H9 (cell line): ENCODE results near the gene PYGO2. TPM values are rescaled to one million over a fixed set of nuclear protein-coding genes. Genes with fewer than 3 reads are reported as not detected.

Experiments used
- DNase-seq: peaks from one replicate; pipeline ENCODE4 v3.0.0-alpha.2; 2017
- H2AFZ ChIP-seq: one replicate; pipeline ENCODE4 v1.6.1; 2013; ENCODE audit warnings: mild to moderate bottlenecking, low read length, control low read depth, moderate library complexity
- H2AK5ac ChIP-seq: 2 replicates; pipeline ENCODE4 v1.6.1; 2013; ENCODE audit warnings: low read length, control low read depth, mixed read lengths; ENCODE audit not compliant: insufficient read length
- H2BK120ac ChIP-seq: one replicate; pipeline ENCODE4 v1.6.1; 2013; ENCODE audit warnings: low read depth, mild to moderate bottlenecking, low read length, control low read depth, inconsistent platforms; ENCODE audit not compliant: poor library complexity, severe bottlenecking
- H2BK12ac ChIP-seq: 2 replicates; pipeline ENCODE4 v1.6.1; 2013; ENCODE audit warnings: low read length, control low read depth, mixed read lengths, low read depth; ENCODE audit not compliant: insufficient read length
- H2BK15ac ChIP-seq: 2 replicates; pipeline ENCODE4 v1.6.1; 2013; ENCODE audit warnings: low read depth, low read length, control low read depth
- H2BK20ac ChIP-seq: one replicate; pipeline ENCODE4 v1.6.1; 2013; ENCODE audit warnings: low read depth, mild to moderate bottlenecking, low read length, control low read depth, inconsistent platforms; ENCODE audit not compliant: poor library complexity, severe bottlenecking
- H2BK5ac ChIP-seq: 2 replicates; pipeline ENCODE4 v1.6.1; 2013; ENCODE audit warnings: low read length, control low read depth, mixed read lengths; ENCODE audit not compliant: insufficient read length
- H3K14ac ChIP-seq: 2 replicates; pipeline ENCODE4 v1.6.1; 2013; ENCODE audit warnings: low read length, control low read depth; ENCODE audit not compliant: insufficient read depth
- H3K18ac ChIP-seq: 2 replicates; pipeline ENCODE4 v1.6.1; 2013; ENCODE audit warnings: low read depth, mild to moderate bottlenecking, mixed read lengths, low read length, control low read depth; ENCODE audit not compliant: insufficient read length
- H3K23ac ChIP-seq: 2 replicates; pipeline ENCODE4 v1.6.1; 2013; ENCODE audit warnings: low read length, control low read depth, mixed read lengths, low read depth; ENCODE audit not compliant: insufficient read length
- H3K23me2 ChIP-seq: 2 replicates; pipeline ENCODE4 v1.6.1; 2013; ENCODE audit warnings: low read depth, mild to moderate bottlenecking, mixed read lengths, low read length, control low read depth; ENCODE audit not compliant: insufficient read length, poor library complexity, severe bottlenecking
- H3K27ac ChIP-seq: 2 replicates; pipeline ENCODE4 v1.5.1; 2013; ENCODE audit warnings: low read length, control low read depth, mixed read lengths, low read depth; ENCODE audit not compliant: insufficient read length
- H3K27me3 ChIP-seq: 2 replicates; pipeline ENCODE4 v1.6.1; 2013; ENCODE audit warnings: low read length, control low read depth, inconsistent platforms; ENCODE audit not compliant: insufficient read depth
- H3K4ac ChIP-seq: 2 replicates; pipeline ENCODE4 v1.6.1; 2013; ENCODE audit warnings: low read depth, mild to moderate bottlenecking, control low read depth, inconsistent platforms, low read length, moderate library complexity
- H3K4me1 ChIP-seq: 2 replicates; pipeline ENCODE4 v1.6.1; 2013; ENCODE audit warnings: low read length, control low read depth, inconsistent platforms; ENCODE audit not compliant: insufficient read depth
- H3K4me2 ChIP-seq: 2 replicates; pipeline ENCODE4 v1.6.1; 2013; ENCODE audit warnings: low read length, control low read depth, mixed read lengths; ENCODE audit not compliant: insufficient read length, insufficient read depth
- H3K56ac ChIP-seq: 2 replicates; pipeline ENCODE4 v1.6.1; 2013; ENCODE audit warnings: low read depth, mild to moderate bottlenecking, mixed read lengths, low read length, control low read depth; ENCODE audit not compliant: insufficient read length
- H3K79me1 ChIP-seq: 2 replicates; pipeline ENCODE4 v1.6.1; 2013; ENCODE audit warnings: low read depth, mild to moderate bottlenecking, moderate library complexity, low read length, control low read depth, inconsistent platforms; ENCODE audit not compliant: insufficient read depth, poor library complexity, severe bottlenecking
- H3K79me2 ChIP-seq: 2 replicates; pipeline ENCODE4 v1.6.1; 2013; ENCODE audit warnings: low read length, control low read depth, inconsistent platforms; ENCODE audit not compliant: insufficient read depth
- H3K9ac ChIP-seq: 2 replicates; pipeline ENCODE4 v1.6.1; 2013; ENCODE audit warnings: low read length, control low read depth, mixed read lengths; ENCODE audit not compliant: insufficient read length; ENCODE audit errors: extremely low read depth
- H3K9me3 ChIP-seq: one replicate; pipeline ENCODE4 v1.6.1; 2013; ENCODE audit warnings: low read depth, low read length, inconsistent platforms; ENCODE audit not compliant: control insufficient read depth
- H3T11ph ChIP-seq: one replicate; pipeline ENCODE4 v1.6.1; 2013; ENCODE audit warnings: mild to moderate bottlenecking, low read length, control low read depth, inconsistent platforms
- H4K20me1 ChIP-seq: one replicate; pipeline ENCODE4 v1.6.1; 2013; ENCODE audit not compliant: control insufficient read depth, insufficient read length, insufficient read depth
- H4K5ac ChIP-seq: 2 replicates; pipeline ENCODE4 v1.6.1; 2013; ENCODE audit warnings: low read depth, mild to moderate bottlenecking, mixed read lengths, low read length, control low read depth; ENCODE audit not compliant: insufficient read length
- H4K8ac ChIP-seq: replicated peaks from 2 replicates; pipeline ENCODE4 v1.6.1; 2013; ENCODE audit warnings: low read length, control low read depth, mixed read lengths, low read depth; ENCODE audit not compliant: insufficient read length
- H4K91ac ChIP-seq: 2 replicates; pipeline ENCODE4 v1.6.1; 2013; ENCODE audit warnings: low read depth, mild to moderate bottlenecking, moderate library complexity, mixed read lengths, low read length, control low read depth; ENCODE audit not compliant: insufficient read length
- H3K27ac Mint-ChIP-seq, 3 experiments: 2 replicates in 2 of 3; 3 replicates in 1 of 3; pipeline ENCODE4 v1.8.0; 2020 to 2021; ENCODE audit warnings: mixed read lengths in 3 of 3, mild to moderate bottlenecking in 1 of 3, moderate library complexity in 1 of 3
- H3K27me3 Mint-ChIP-seq: 2 replicates; pipeline ENCODE4 v1.8.0; 2021; ENCODE audit warnings: low read depth, mild to moderate bottlenecking, moderate library complexity, mixed read lengths
- H3K36me3 Mint-ChIP-seq, 3 experiments: 2 replicates in 2 of 3; 3 replicates in 1 of 3; pipeline ENCODE4 v1.8.0; 2020 to 2021; ENCODE audit warnings: low read depth in 3 of 3, mixed read lengths in 3 of 3; ENCODE audit not compliant: insufficient read depth in 1 of 3
- H3K4me1 Mint-ChIP-seq, 2 experiments: 2 replicates each; pipeline ENCODE4 v1.8.0; 2020; ENCODE audit warnings: mixed read lengths in 2 of 2
- H3K4me3 Mint-ChIP-seq, 2 experiments: 2 replicates in 1 of 2; 3 replicates in 1 of 2; pipeline ENCODE4 v1.8.0; 2020 to 2021; ENCODE audit warnings: mild to moderate bottlenecking in 2 of 2, mixed read lengths in 2 of 2, moderate library complexity in 1 of 2
- H3K9me3 Mint-ChIP-seq, 2 experiments: 2 replicates in 1 of 2; 3 replicates in 1 of 2; pipeline ENCODE4 v1.8.0; 2020; ENCODE audit warnings: mild to moderate bottlenecking in 2 of 2, mixed read lengths in 2 of 2, moderate library complexity in 1 of 2
- CTCF ChIP-seq: fragments of 200-600 bp; sonication (generic); conservative IDR thresholded peaks from 3 replicates; pipeline ENCODE4 v1.8.0; 2021; ENCODE audit warnings: antibody characterized with exemption, mild to moderate bottlenecking
- WGBS: extraction: QIAGEN DNeasy Blood & Tissue Kit; methylation state at CpG from one replicate; pipeline ENCODE4 v1.1.7; 2013; ENCODE audit warnings: missing lambda C conversion rate, low lambda C conversion rate, mixed read lengths; ENCODE audit not compliant: insufficient read length; ENCODE audit errors: extremely low coverage; 5-methylcytosine and 5-hydroxymethylcytosine counted together
- total RNA-seq: library from RNA; stranded (reverse); gene quantifications from 2 replicates; pipeline ENCODE4 v1.2.1, GENCODE V29; 2021

The PYGO2 gene
- total RNA-seq, 1 experiment from 2014 or later: 38.7 TPM

DNA sequence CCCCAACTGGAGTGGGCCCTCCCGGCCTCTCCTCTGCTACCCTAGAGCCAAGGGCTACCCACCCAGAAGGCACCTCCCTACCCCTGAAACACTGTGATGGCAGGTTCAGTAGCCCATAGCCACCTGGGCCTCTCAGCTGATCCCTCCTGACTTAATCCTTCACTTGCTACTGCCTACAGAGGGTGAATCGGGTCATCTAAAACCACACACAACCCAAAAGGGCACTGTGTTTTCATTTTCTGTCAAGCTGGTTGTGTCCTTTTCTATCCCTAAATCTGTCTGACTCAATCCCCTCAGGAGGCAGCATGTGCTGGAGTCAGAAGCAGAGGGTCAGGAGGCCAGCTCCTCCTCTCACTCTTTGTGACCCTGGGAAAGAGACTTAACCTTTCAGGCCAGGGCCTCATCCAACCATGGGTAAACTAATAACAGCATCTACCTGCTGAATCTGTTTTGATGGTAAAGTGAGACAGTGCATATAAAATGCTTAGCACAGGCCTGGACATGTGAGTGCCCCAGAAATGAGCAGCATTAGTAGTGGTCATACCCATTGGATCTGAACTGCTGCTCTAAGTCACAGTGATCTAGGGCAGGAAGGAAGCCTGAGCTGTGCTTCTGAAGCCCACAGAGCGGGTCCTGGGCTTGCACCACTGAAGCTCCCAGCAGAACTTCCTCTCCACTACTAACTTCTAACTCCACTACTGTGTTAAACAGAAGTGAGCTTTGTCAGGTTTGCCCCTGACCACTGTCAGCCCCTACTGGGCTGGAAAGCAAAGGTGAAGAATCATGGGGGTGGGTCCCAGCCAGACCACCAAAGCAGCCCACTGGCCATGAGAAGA, 36.0 kb downstream of the PYGO2 start:
- no peak overlapping the region for H2AFZ ChIP-seq
- no peak overlapping the region for H3K14ac ChIP-seq
- H3K4me2 ChIP-seq: no peak overlapping the region
- no peak for DNase-seq
- H2BK20ac ChIP-seq: no peak overlapping the region
- H3K4me1 Mint-ChIP-seq: no peaks in the 10 kb centered on the region
- no peak overlapping the region for H4K8ac ChIP-seq
- H3K4me3 Mint-ChIP-seq: no peak overlapping the region
- H3K23me2 ChIP-seq: no peaks in the 10 kb centered on the region
- no peaks in the 10 kb centered on the region for H3K27me3 Mint-ChIP-seq
- H3K27me3 ChIP-seq: no peaks in the 10 kb centered on the region
- H3K18ac ChIP-seq: no peak overlapping the region
- no peaks in the 10 kb centered on the region for H3K79me1 ChIP-seq
- no peak overlapping the region for H2BK15ac ChIP-seq
- no peak overlapping the region for H2BK12ac ChIP-seq
- H3K9ac ChIP-seq: no peak overlapping the region
- H3K27ac ChIP-seq: no peak overlapping the region
- no peak overlapping the region for H2AK5ac ChIP-seq
- WGBS: no CpG with 5 or more reads among the region's 3 CpGs
- H3K27ac Mint-ChIP-seq: no peak overlapping the region; a peak in 1 of 7 replicates
- no peak overlapping the region for H3K56ac ChIP-seq
- no peak overlapping the region for H4K5ac ChIP-seq
- no peak overlapping the region for H3K23ac ChIP-seq
- H3K9me3 ChIP-seq: no peaks in the 10 kb centered on the region
- H3T11ph ChIP-seq: no peak overlapping the region
- H3K36me3 Mint-ChIP-seq: peaks cover 3 to 50% (median 30%) of the 10 kb centered on the region in 3 experiments; a peak in 6 of 7 replicates
- H2BK5ac ChIP-seq: no peak overlapping the region
- no peaks in the 10 kb centered on the region for H3K79me2 ChIP-seq
- no peak overlapping the region for H4K91ac ChIP-seq
- H4K20me1 ChIP-seq: no peaks in the 10 kb centered on the region
- H3K9me3 Mint-ChIP-seq: no peaks in the 10 kb centered on the region
- H2BK120ac ChIP-seq: no peak overlapping the region
- TF ChIP-seq CTCF: no peak
- no peak overlapping the region for H3K4ac ChIP-seq
- H3K4me1 ChIP-seq: no peaks in the 10 kb centered on the region
